ENCODE data around the gene ABL2.
"Not testable (repeated sequence)": the region's sequence is repeated elsewhere in the genome, so short reads cannot be mapped to it uniquely, and the experiment has no call there.

ABL2 gene

GRCh38 chr1:179213317-179213716 lies 16.2 kb downstream of the ABL2 start:
- not testable (repeated sequence) for DNase-seq

- DNase-seq = no peak
These were observed 20.6 kb downstream of the ABL2 start for GRCh38 chr1:179208681-179209477.

GRCh38 chr1:179206812-179207211 lies 22.7 kb downstream of the ABL2 start:
- no peak for DNase-seq

- DNase-seq = no peak
These were observed 24.2 kb downstream of the ABL2 start for GRCh38 chr1:179205284-179205683.

GRCh38 chr1:179202161-179202560 lies 27.3 kb downstream of the ABL2 start:
- no peak for DNase-seq

GRCh38 chr1:179200586-179200985 lies 28.9 kb downstream of the ABL2 start:
- DNase-seq = no peak

GRCh38 chr1:179197690-179198297 lies 31.7 kb downstream of the ABL2 start:
- no peak for DNase-seq

GRCh38 chr1:179195857-179196256 lies 33.6 kb downstream of the ABL2 start:
- DNase-seq = not testable (repeated sequence)

GRCh38 chr1:179195376-179195775 lies 34.1 kb downstream of the ABL2 start:
- DNase-seq = no peak

GRCh38 chr1:179194068-179194537 lies 35.4 kb downstream of the ABL2 start:
- no peak for DNase-seq

GRCh38 chr1:179190861-179191260 lies 38.6 kb downstream of the ABL2 start:
- DNase-seq = no peak

GRCh38 chr1:179187735-179188471 lies 41.6 kb downstream of the ABL2 start:
- DNase-seq = no peak

GRCh38 chr1:179187043-179187442 lies 42.4 kb downstream of the ABL2 start:
- no peak for DNase-seq

- no peak for DNase-seq
These were observed 45.1 kb downstream of the ABL2 start for GRCh38 chr1:179184403-179184802.

GRCh38 chr1:179183857-179184256 lies 45.6 kb downstream of the ABL2 start:
- no peak for DNase-seq

- no peak for DNase-seq
These were observed 50.5 kb downstream of the ABL2 start for GRCh38 chr1:179178950-179179349.

- DNase-seq = no peak
These were observed 51.3 kb downstream of the ABL2 start for GRCh38 chr1:179178183-179178582.

- no peak for DNase-seq
These were observed 51.9 kb downstream of the ABL2 start for GRCh38 chr1:179177615-179178014.

- DNase-seq = no peak
These were observed 52.3 kb downstream of the ABL2 start for GRCh38 chr1:179177182-179177581.

GRCh38 chr1:179175011-179175841 lies 54.3 kb downstream of the ABL2 start:
- DNase-seq = no peak

GRCh38 chr1:179170468-179170770 lies 59.1 kb downstream of the ABL2 start:
- not testable (repeated sequence) for DNase-seq

- no peak for DNase-seq
These were observed 59.6 kb downstream of the ABL2 start for GRCh38 chr1:179169616-179170467.

Measured in right forelimb (tissue), 1 donor.